Lower lobe of right lung (tissue), 2 donors: ENCODE data around the gene RMND5B. TPM values are rescaled to one million over a fixed set of nuclear protein-coding genes. Genes with fewer than 3 reads are reported as not detected.

Experiments used
- ATAC-seq, 2 donors: fragments of 200-7000 bp; cut with Tn5 transposase; one replicate each; pipeline ENCODE4 v1.9.1; 2020 to 2022; ENCODE audit warnings: mild to moderate bottlenecking in 2 of 2, moderate library complexity in 2 of 2
- DNase-seq: peaks from one replicate; pipeline ENCODE4 v3.0.0-alpha.2; 2020
- H3K27ac ChIP-seq: fragments of 200-600 bp; one replicate; pipeline ENCODE4 v1.8.0; 2022
- H3K27me3 ChIP-seq: fragments of 200-600 bp; one replicate; pipeline ENCODE4 v1.8.0; 2022; ENCODE audit warnings: low read depth
- H3K36me3 ChIP-seq: fragments of 200-600 bp; one replicate; pipeline ENCODE4 v1.8.0; 2022; ENCODE audit warnings: mild to moderate bottlenecking
- H3K4me1 ChIP-seq: fragments of 200-600 bp; one replicate; pipeline ENCODE4 v1.8.0; 2022
- H3K4me3 ChIP-seq: fragments of 200-600 bp; one replicate; pipeline ENCODE4 v1.8.0; 2022; ENCODE audit warnings: mild to moderate bottlenecking
- H3K9me3 ChIP-seq: fragments of 200-600 bp; one replicate; pipeline ENCODE4 v1.8.0; 2022
- CTCF ChIP-seq: fragments of 200-600 bp; IDR thresholded peaks from one replicate; pipeline ENCODE4 v1.8.0; 2022; ENCODE audit warnings: antibody characterized with exemption, mild to moderate bottlenecking
- intact Hi-C: fragments of 100-400 bp; cut with DNase I; formaldehyde crosslinking; loops from one replicate; pipeline ENCODE4 v1.11.0; 2022
- total RNA-seq: library from RNA; stranded (reverse); fragmentation: NEBNext Ultra II Directional; extraction: Animal tissue kit (Norgen Biotek cat#: 25700); gene quantifications from one replicate; pipeline ENCODE4 v1.2.1, GENCODE V29; 2021
- donor health status: DM: no; HTN: yes; CAD: no; lungs with severe emphysema.

Gene RMND5B
- total RNA-seq, 1 donor from 2014 or later, result 38.6 TPM

DNA sequence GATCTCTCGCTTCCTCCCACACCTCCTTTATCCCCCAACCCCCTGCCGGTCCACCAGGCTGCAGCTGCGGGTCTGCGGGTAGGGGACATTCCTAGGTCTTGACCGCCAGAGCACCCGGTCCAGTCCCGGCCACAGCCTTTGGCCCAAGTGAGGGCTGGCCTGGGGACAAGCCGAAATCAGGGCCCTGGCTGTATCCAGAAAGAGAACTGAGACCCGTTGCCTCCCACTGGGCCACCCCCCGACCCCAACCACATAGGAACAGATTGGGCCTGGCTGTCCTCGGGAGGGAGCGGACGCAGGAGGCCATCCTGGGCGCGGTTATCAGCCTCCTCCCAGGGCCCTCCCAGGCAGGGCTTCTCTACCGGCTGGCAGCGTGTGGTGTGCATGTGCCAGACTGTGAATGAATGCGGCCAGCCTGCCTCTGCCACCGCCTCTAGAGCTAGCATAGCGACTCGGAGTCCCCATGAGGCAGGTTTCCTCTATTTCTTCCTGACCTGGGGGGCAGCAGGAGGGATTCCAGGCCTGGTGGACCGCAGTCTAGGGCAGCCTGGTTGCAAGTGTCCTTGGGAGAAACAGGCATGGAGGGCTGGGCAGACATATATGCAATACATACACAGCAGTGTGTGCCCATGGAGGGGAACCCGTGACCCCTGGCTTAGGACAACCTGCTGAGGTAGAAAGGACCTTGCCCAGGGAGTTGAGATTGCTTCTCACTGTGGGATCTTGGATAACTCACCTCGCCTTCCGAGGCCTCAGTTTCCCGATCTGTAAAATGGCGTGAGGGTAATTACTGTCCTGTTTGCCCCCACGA lies 16.3 kb upstream of the RMND5B start:
- DNase-seq (no peak), ATAC-seq (peak; percentile 11 to 33)
- H3K9me3 ChIP-seq, result peaks cover 3% of the 10 kb centered on the region
- H3K27ac ChIP-seq, result peak overlapping the region; percentile 74
- H3K4me1 ChIP-seq, result peaks cover 35% of the 10 kb centered on the region
- no peak for TF ChIP-seq CTCF
- H3K4me3 ChIP-seq, result peak overlapping the region; percentile 63
- H3K36me3 ChIP-seq, result no peaks in the 10 kb centered on the region
- intact Hi-C loops, result no loop called here
- peaks cover 32% of the 10 kb centered on the region for H3K27me3 ChIP-seq

DNA sequence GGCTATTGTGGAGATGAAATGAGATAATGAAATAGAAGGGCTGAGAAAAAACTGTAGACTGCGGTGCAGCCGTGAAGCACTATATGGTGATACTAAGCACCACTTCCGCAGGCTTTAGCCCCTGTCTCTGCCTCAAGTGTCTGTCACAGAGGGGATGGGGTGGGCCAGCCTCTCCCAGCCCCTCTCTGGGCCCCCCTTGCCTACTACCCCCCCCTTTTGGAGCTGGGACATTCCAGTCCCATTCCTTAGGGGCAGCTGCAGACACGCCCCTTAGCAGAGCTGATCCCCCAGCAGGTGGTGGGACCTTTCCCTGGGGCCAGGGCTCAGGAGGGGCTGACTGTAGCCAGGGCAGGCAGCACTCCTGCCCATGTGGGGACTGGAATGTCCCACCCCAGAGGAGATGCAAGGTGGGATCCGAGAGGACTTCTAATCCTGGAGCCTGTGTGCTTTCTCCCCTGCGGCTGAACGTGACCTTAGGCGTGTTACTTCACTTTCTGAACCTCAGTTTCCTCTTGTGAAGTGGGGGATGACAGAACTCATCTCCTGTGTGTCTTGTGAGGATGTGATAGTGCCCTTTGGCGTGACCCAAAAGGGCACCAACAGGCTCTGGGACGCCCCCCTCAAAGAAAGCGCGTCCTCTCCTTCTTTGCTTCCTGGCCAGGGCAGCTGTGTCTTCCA lies 15.5 kb upstream of the RMND5B start:
- intact Hi-C loops, result no loop called here
- TF ChIP-seq CTCF, result no peak
- ATAC-seq (no peak), DNase-seq (no peak)
- H3K27ac ChIP-seq, result peak overlapping the region; percentile 74
- H3K36me3 ChIP-seq, result no peaks in the 10 kb centered on the region
- peak overlapping the region; percentile 63 for H3K4me3 ChIP-seq
- peaks cover 32% of the 10 kb centered on the region for H3K27me3 ChIP-seq
- H3K4me1 ChIP-seq, result peaks cover 35% of the 10 kb centered on the region
- peaks cover 3% of the 10 kb centered on the region for H3K9me3 ChIP-seq

GRCh38 chr5:178115814-178116142 lies 15.0 kb upstream of the RMND5B start:
- DNase-seq (no peak), ATAC-seq (no peak)
- intact Hi-C loops, result no loop called here
- peaks cover 3% of the 10 kb centered on the region for H3K9me3 ChIP-seq
- peaks cover 37% of the 10 kb centered on the region for H3K4me1 ChIP-seq
- peaks cover 35% of the 10 kb centered on the region for H3K27me3 ChIP-seq
- H3K27ac ChIP-seq, result peak overlapping the region; percentile 74
- peak overlapping the region; percentile 63 for H3K4me3 ChIP-seq
- no peaks in the 10 kb centered on the region for H3K36me3 ChIP-seq
- no peak for TF ChIP-seq CTCF

DNA sequence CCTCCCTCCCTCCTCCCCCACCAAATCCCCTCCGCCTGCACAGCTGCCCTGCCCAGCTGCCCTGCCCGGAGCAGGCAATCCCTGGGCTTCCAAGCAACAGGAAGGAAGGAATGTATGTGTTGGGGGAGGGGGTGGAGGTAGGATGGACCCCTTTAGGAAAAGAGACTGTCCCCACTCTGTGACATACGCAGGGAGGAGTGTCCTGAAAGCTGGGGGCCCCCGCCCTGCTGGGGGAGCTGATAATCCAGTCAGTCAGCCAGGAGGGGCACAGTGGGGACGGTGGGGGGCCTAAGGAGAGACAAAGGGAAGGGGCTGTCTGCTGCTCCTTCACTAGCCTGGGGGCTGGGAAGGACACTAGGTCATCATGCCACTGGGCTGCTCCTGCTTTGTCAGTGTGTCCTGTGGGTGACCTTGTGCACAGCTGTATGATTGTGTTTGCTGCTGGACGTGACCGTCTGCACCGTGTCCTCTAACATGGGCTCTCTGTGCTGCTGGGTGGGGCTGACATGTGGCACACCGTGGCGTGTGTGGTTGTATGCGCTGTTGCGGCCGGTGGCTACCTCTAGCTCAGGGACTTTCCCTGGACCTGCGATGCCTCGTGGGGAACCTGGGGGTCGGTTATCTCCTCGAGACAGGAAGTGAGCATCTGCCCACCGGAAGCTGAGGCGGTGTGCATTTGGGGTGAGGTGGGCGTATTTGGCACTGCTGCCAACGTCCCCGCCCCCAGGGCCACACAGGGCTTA lies 14.5 kb upstream of the RMND5B start:
- H3K36me3 ChIP-seq, result no peaks in the 10 kb centered on the region
- H3K27me3 ChIP-seq, result peaks cover 40% of the 10 kb centered on the region
- DNase-seq, result no peak
- peak overlapping the region; percentile 74 for H3K27ac ChIP-seq
- ATAC-seq, result peak in 1 of 2 donors; percentile 5
- H3K9me3 ChIP-seq, result peaks cover 3% of the 10 kb centered on the region
- peak overlapping the region; percentile 63 for H3K4me3 ChIP-seq
- no peak for TF ChIP-seq CTCF
- H3K4me1 ChIP-seq, result peaks cover 42% of the 10 kb centered on the region
- intact Hi-C loops, result no loop called here

GRCh38 chr5:178117923-178118701 lies 12.7 kb upstream of the RMND5B start:
- peak overlapping the region; percentile 48 for H3K27ac ChIP-seq
- no peak for ATAC-seq
- peaks cover 41% of the 10 kb centered on the region for H3K27me3 ChIP-seq

More at GRCh38 chr5:178117923-178118701, 12.7 kb upstream of the RMND5B start:
- intact Hi-C loops, result no loop called here
- H3K36me3 ChIP-seq, result no peaks in the 10 kb centered on the region
- no peak for TF ChIP-seq CTCF
- H3K4me3 ChIP-seq, result no peak overlapping the region
- H3K4me1 ChIP-seq, result peaks cover 46% of the 10 kb centered on the region
- no peak for DNase-seq
- H3K9me3 ChIP-seq, result no peaks in the 10 kb centered on the region
